LNCAP (cell line): ENCODE data around the gene COL5A1.

Source experiments
- CTCF ChIP-seq: fragments of 450-650 bp; IDR thresholded peaks from 2 replicates; pipeline ENCODE4 v1.5.1; 2017; ENCODE audit warnings: mild to moderate bottlenecking

Gene COL5A1

GRCh38 chr9:134804871-134805270, 163.3 kb downstream of the COL5A1 start:
- no peak for TF ChIP-seq CTCF

- TF ChIP-seq CTCF = no peak
Measured at GRCh38 chr9:134807716-134808446, 166.3 kb downstream of the COL5A1 start.

- no peak for TF ChIP-seq CTCF
Measured at GRCh38 chr9:134808447-134808792, 166.8 kb downstream of the COL5A1 start.

- TF ChIP-seq CTCF = no peak
Measured at GRCh38 chr9:134809292-134809691, 167.7 kb downstream of the COL5A1 start.

- no peak for TF ChIP-seq CTCF
Measured at GRCh38 chr9:134809826-134810225, 168.2 kb downstream of the COL5A1 start.

GRCh38 chr9:134811079-134811672, 169.6 kb downstream of the COL5A1 start:
- TF ChIP-seq CTCF = no peak

GRCh38 chr9:134811673-134812342, 170.2 kb downstream of the COL5A1 start:
- TF ChIP-seq CTCF = 0 out of 2 replicates have a peak, but pooled peaks have one; percentile 17
